Measurements from ENCODE around the gene SMARCA1. TPM values are rescaled to one million over a fixed set of nuclear protein-coding genes. Genes with fewer than 3 reads are reported as not detected.

Gene SMARCA1
- total and polyA plus RNA-seq, 2 experiments from 2014 or later: 66.7 to 119 TPM

DNA sequence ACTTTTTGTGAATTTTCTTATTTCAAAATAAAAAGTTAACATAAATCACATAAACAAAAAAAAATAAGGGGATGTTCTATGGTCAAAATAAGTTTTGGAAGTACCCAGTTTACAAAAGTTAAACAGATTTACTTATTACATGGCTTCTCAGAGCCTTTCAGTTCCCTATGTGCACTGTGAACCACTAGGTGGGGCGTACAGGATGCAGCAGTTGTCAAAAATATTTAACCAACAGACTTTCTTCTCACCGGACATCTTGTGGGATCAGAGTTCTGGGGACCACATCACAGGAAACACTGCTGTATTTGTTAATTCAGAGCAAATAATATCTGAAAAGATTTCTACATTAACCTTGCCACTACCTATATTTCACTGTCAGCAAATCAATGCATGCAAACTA is 74.1 kb downstream of the SMARCA1 start:
- Histone ChIP-seq H3K9me2 (replicated peaks; ENCODE audit: insufficient read depth) (no peaks in the 10 kb centered on the region), H3K27me3 (no peaks in the 10 kb centered on the region), H3K9me3 (ENCODE audit: low read depth) (no peaks in the 10 kb centered on the region), H3K4me1 (ENCODE audit: insufficient read depth) (no peaks in the 10 kb centered on the region), H3K36me3 (replicated peaks; ENCODE audit: insufficient read depth, low read depth) (no peaks in the 10 kb centered on the region), H3K27ac (no peak overlapping the region), H3K4me2 (no peak overlapping the region), H3K79me2 (no peaks in the 10 kb centered on the region), H4K20me1 (ENCODE audit: insufficient read depth, poor library complexity, severe bottlenecking) (no peaks in the 10 kb centered on the region), H3K4me3 (no peak overlapping the region), H2AFZ (no peak overlapping the region)
- DNase-seq (ENCODE audit: low spot score): no peak
- WGBS (ENCODE audit: low lambda C conversion rate, missing lambda C conversion rate): 73% methylated on average over 2 of the region's 2 CpGs
- no peak for TF ChIP-seq EZH2phosphoT487 (IDR thresholded peaks at IDR 0.05; ENCODE audit: low read depth, severe bottlenecking, unreplicated experiment)
- TF ChIP-seq EZH2 (IDR thresholded peaks at IDR 0.05; ENCODE audit: borderline replicate concordance): no peak
- TF ChIP-seq, protein P1, sequence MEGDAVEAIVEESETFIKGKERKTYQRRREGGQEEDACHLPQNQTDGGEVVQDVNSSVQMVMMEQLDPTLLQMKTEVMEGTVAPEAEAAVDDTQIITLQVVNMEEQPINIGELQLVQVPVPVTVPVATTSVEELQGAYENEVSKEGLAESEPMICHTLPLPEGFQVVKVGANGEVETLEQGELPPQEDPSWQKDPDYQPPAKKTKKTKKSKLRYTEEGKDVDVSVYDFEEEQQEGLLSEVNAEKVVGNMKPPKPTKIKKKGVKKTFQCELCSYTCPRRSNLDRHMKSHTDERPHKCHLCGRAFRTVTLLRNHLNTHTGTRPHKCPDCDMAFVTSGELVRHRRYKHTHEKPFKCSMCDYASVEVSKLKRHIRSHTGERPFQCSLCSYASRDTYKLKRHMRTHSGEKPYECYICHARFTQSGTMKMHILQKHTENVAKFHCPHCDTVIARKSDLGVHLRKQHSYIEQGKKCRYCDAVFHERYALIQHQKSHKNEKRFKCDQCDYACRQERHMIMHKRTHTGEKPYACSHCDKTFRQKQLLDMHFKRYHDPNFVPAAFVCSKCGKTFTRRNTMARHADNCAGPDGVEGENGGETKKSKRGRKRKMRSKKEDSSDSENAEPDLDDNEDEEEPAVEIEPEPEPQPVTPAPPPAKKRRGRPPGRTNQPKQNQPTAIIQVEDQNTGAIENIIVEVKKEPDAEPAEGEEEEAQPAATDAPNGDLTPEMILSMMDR (IDR thresholded peaks at IDR 0.05; ENCODE audit: poor library complexity): no peak

GRCh38 chrX:129445436-129445835 is 77.9 kb downstream of the SMARCA1 start:
- Histone ChIP-seq H2AFZ (no peak overlapping the region), H3K79me2 (no peaks in the 10 kb centered on the region)
- no peak for DNase-seq (ENCODE audit: low spot score)

GRCh38 chrX:129433945-129434344 is 89.3 kb downstream of the SMARCA1 start:
- Histone ChIP-seq H2AFZ (no peak overlapping the region), H4K20me1 (ENCODE audit: insufficient read depth, poor library complexity, severe bottlenecking) (no peaks in the 10 kb centered on the region), H3K4me1 (ENCODE audit: insufficient read depth) (no peaks in the 10 kb centered on the region), H3K9me2 (replicated peaks; ENCODE audit: insufficient read depth) (no peaks in the 10 kb centered on the region), H3K27me3 (no peaks in the 10 kb centered on the region), H3K4me3 (no peak overlapping the region), H3K4me2 (no peak overlapping the region), H3K36me3 (replicated peaks; ENCODE audit: insufficient read depth, low read depth) (no peaks in the 10 kb centered on the region), H3K9me3 (ENCODE audit: low read depth) (no peaks in the 10 kb centered on the region), H3K27ac (no peak overlapping the region), H3K79me2 (no peaks in the 10 kb centered on the region)
- WGBS (ENCODE audit: low lambda C conversion rate, missing lambda C conversion rate): 55% methylated on average over 3 of the region's 3 CpGs
- DNase-seq (ENCODE audit: low spot score): no peak
- TF ChIP-seq EZH2phosphoT487 (IDR thresholded peaks at IDR 0.05; ENCODE audit: low read depth, severe bottlenecking, unreplicated experiment) (no peak), EZH2 (IDR thresholded peaks at IDR 0.05; ENCODE audit: borderline replicate concordance) (no peak)
- TF ChIP-seq, protein P1 (IDR thresholded peaks at IDR 0.05; ENCODE audit: poor library complexity): no peak

More at GRCh38 chrX:129445436-129445835, 77.9 kb downstream of the SMARCA1 start:
- no peak overlapping the region for H3K4me2 ChIP-seq
- H3K9me2 ChIP-seq (replicated peaks; ENCODE audit: insufficient read depth): no peaks in the 10 kb centered on the region
- no peaks in the 10 kb centered on the region for H3K27me3 ChIP-seq
- H3K27ac ChIP-seq: no peak overlapping the region
- H3K9me3 ChIP-seq (ENCODE audit: low read depth): no peaks in the 10 kb centered on the region
- no peaks in the 10 kb centered on the region for H4K20me1 ChIP-seq (ENCODE audit: insufficient read depth, poor library complexity, severe bottlenecking)
- no peaks in the 10 kb centered on the region for H3K4me1 ChIP-seq (ENCODE audit: insufficient read depth)
- no peak overlapping the region for H3K4me3 ChIP-seq
- TF ChIP-seq, protein P1 (IDR thresholded peaks at IDR 0.05; ENCODE audit: poor library complexity): no peak
- no peak for TF ChIP-seq EZH2 (IDR thresholded peaks at IDR 0.05; ENCODE audit: borderline replicate concordance)
- no peak for TF ChIP-seq EZH2phosphoT487 (IDR thresholded peaks at IDR 0.05; ENCODE audit: low read depth, severe bottlenecking, unreplicated experiment)
- no peaks in the 10 kb centered on the region for H3K36me3 ChIP-seq (replicated peaks; ENCODE audit: insufficient read depth, low read depth)

GRCh38 chrX:129433461-129433860 is 89.8 kb downstream of the SMARCA1 start:
- Histone ChIP-seq H2AFZ (no peak overlapping the region), H3K4me2 (no peak overlapping the region), H3K79me2 (no peaks in the 10 kb centered on the region), H3K9me2 (replicated peaks; ENCODE audit: insufficient read depth) (no peaks in the 10 kb centered on the region), H3K36me3 (replicated peaks; ENCODE audit: insufficient read depth, low read depth) (no peaks in the 10 kb centered on the region), H4K20me1 (ENCODE audit: insufficient read depth, poor library complexity, severe bottlenecking) (no peaks in the 10 kb centered on the region), H3K4me3 (no peak overlapping the region), H3K9me3 (ENCODE audit: low read depth) (no peaks in the 10 kb centered on the region), H3K4me1 (ENCODE audit: insufficient read depth) (no peaks in the 10 kb centered on the region), H3K27ac (no peak overlapping the region), H3K27me3 (no peaks in the 10 kb centered on the region)
- WGBS (ENCODE audit: low lambda C conversion rate, missing lambda C conversion rate): 62% methylated on average over 2 of the region's 2 CpGs
- no peak for DNase-seq (ENCODE audit: low spot score)
- TF ChIP-seq EZH2 (IDR thresholded peaks at IDR 0.05; ENCODE audit: borderline replicate concordance): no peak
- no peak for TF ChIP-seq EZH2phosphoT487 (IDR thresholded peaks at IDR 0.05; ENCODE audit: low read depth, severe bottlenecking, unreplicated experiment)
- TF ChIP-seq, protein P1 (IDR thresholded peaks at IDR 0.05; ENCODE audit: poor library complexity): no peak

Data from hepatocyte (in vitro differentiated cells).